ENCODE results near the gene OSBPL10.
"Not testable (repeated sequence)": the region's sequence is repeated elsewhere in the genome, so short reads cannot be mapped to it uniquely, and the experiment has no call there.

The OSBPL10 gene, protein sequence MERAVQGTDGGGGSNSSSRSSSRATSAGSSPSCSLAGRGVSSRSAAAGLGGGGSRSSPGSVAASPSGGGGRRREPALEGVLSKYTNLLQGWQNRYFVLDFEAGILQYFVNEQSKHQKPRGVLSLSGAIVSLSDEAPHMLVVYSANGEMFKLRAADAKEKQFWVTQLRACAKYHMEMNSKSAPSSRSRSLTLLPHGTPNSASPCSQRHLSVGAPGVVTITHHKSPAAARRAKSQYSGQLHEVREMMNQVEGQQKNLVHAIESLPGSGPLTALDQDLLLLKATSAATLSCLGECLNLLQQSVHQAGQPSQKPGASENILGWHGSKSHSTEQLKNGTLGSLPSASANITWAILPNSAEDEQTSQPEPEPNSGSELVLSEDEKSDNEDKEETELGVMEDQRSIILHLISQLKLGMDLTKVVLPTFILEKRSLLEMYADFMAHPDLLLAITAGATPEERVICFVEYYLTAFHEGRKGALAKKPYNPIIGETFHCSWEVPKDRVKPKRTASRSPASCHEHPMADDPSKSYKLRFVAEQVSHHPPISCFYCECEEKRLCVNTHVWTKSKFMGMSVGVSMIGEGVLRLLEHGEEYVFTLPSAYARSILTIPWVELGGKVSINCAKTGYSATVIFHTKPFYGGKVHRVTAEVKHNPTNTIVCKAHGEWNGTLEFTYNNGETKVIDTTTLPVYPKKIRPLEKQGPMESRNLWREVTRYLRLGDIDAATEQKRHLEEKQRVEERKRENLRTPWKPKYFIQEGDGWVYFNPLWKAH

DNA sequence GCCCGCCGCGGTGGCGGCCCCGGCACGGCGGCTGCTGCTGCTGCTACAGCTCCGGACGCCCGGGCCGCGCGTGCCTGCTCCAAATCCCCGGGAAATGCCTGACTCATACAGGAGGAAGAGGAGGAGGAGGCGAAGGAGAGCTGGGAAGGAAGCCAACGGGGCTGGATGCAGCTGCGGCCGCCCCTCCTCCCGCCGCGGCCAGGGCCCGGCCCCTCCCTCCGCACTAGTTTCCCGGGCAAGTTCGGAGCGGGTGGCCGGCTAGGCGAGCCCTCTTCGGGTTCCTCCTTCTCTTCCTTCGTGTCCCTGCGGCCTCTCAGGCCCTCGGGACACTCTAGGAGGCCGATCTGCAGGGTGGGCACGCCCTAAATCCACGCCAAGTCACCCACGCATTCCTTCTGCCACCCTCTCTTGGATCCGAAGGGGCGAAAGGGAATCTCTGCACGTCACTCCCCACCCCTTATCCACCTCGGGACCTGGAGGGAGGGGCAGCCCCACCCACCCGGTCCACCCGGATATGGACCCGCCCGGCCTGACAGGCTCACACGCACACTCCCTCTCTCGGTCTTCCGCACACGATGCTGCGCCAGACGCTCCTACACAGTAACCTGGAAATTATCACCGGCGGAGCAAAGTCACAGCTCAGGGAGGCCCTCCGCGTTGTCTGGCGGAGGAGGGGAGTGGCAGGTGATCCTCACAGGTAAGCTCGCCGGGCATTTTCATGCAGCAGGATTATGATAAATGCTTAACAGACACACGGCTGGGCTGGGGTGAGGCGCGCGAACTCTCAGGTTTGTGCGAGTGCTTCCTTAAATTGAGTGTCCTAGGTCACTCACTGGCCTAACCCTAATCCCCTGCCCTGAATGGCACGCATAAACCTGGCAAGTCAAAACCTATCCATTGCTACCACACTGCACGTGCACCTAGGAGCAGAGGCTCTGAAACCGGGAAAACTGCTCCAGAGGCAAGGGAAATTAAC, at the start of gene OSBPL10, which contains the start of gene ZNF860:
OSBPL10 (minus strand) TSS at position 57 of the 976 bp plus-strand sequence. CDS start 83 bp downstream, outside the sequence.
ZNF860 (plus strand) TSS at position 545 of the 976 bp plus-strand sequence. CDS start 7,330 bp downstream, outside the sequence.
- no peak for DNase-seq (ENCODE audit: low read depth in 2 of 2, low spot score in 1 of 2)

DNA sequence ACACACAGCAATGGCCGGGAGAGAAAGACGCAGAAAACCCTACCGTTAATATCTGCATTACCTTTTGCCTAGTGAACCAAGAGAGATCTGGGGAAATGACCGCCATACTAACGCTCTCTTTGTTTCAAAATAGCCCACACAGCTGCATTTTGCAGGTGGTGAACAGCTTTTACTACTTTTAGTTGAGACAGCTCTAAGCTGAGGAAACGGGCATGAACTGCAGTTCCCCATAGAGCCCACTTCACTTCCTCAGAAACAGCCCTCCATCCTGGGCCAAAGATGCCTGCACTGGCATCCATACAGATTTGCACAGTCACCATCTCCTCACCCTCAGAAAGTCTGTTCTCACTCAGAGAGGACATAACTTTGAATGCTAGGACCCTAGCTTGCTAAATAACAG, 45.5 kb upstream of the OSBPL10 start:
- DNase-seq (ENCODE audit: low read depth in 2 of 2, low spot score in 1 of 2): no peak

DNA sequence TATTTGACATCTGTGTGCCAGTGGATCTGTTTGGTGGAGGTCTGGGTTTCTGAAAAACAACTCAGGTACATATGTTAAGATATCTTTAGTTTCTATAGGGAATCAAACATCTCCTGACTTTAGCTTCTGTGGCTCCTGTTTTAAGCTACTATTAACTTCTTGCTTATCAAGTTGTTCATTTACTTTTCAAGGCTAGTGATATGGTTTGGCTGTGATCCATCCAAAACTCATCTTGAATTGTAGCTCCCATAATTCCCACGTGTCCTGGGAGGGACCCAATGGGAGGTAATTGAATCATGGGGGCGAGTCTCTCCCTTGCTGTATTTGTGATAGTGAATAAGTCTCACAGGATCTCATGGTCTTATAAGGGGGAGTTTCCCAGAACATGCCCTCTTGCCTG, 41.9 kb upstream of the OSBPL10 start:
- no peak for DNase-seq (ENCODE audit: low read depth in 2 of 2, low spot score in 1 of 2)

DNA sequence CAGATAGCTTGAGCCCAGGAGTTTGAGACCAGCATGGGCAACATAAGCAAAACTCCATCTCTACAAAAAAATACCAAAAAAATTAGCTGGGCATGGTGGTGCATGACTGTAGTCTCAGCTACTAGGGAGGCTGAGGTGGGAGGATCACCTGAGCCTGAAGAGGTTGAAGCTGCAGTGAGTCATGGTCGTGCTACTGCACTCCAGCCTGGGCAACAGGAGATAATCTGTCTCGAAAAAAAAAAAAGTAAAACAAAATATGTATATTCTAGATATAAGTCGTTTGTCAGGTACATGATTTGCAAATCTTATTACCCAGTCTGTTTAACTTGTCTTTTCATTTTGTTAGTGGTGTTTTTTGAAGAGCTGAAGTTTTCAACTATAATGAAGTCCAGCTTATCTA, 40.7 kb upstream of the OSBPL10 start:
- no peak for DNase-seq (ENCODE audit: low read depth in 2 of 2, low spot score in 1 of 2)

DNA sequence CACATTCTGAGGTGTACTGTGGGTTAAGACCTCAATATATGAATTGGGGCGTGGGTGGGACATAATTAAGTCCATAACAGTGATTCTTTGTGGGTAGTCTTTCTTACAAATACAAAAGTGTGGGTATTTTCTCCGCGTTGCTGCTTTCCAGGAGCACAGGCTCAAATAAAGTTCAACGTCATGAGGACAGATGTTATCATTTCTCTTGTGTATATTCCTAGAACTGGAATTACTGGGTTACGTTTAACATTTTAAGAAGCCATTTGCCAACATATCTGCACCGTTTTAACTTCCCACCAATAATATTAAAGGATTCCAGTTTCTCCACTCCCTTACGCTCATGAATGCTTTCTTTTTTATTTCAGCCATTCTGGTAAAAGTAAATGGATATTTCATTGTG, 40.1 kb upstream of the OSBPL10 start:
- no peak for DNase-seq (ENCODE audit: low read depth in 2 of 2, low spot score in 1 of 2)

DNA sequence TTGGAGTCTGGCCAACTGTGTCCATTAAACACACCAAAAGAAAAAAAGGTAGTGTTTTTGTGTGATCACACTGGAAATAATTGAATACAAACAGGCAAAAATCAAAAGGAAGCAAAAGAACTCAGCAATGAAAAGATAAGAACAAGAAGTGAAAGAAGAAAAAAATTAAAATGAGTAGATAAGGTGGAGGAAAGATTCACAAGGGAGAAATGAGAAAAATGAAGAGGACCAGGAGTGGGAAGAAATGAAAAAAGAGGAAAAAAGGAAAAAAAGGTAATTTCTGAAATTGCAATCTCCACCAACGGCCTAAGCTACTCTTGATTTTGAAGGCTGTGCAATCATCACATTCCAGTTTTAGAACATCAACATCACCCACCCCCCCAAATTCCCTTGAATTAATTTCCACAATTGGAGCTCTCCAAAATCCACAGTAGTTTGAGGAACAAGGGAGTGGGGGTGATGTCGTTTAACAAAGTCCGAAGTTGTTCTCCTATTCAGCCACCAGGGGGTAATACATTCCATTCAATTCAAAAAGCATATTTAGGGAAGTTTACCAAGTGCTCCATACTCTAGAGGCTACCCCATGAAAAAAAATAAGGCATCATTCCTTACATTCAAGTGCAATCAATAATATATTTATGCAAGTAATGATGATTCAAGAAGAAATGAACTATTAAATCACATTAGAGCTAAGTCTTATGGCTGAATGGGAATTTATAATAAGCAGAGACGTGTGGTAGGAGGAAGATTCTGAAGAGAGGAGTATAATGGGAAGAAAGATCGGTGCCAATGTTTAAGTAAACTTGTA, 37.9 kb upstream of the OSBPL10 start:
- no peak for DNase-seq (ENCODE audit: low read depth in 2 of 2, low spot score in 1 of 2)

DNA sequence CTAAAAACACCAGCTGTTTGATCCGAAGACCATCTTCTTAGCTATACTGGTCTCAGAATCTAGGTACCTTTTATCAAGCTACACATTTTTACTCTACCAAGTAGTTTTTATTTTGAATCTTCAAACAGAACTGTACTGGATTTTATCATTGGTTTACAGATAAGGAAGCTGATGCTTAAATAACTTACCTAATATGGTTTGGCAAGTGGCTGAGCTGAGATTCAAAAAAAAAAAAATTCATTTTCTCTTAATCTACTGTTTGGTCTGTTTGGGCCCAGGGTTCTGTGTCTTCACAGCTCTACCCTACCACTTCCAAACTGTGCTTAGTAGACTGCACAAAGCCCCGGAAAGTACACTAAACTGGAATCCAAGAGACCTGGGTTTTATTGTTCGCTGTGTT, 36.2 kb upstream of the OSBPL10 start:
- no peak for DNase-seq (ENCODE audit: low read depth in 2 of 2, low spot score in 1 of 2)

DNA sequence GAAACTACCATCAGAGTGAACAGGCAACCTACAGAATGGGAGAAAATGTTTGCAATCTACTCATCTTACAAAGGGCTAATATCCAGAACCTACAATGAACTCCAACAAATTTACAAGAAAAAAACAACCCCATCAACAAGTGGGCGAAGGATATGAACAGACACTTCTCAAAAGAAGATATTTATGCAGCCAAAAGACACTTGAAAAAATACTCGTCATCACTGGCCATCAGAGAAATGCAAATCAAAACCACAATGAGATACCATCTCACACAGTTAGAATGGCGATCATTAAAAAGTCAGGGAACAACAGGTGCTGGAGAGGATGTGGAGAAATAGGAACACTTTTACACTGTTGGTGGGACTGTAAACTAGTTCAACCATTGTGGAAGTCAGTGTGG, 34.6 kb upstream of the OSBPL10 start:
- DNase-seq (ENCODE audit: low read depth in 2 of 2, low spot score in 1 of 2): not testable (repeated sequence)

DNA sequence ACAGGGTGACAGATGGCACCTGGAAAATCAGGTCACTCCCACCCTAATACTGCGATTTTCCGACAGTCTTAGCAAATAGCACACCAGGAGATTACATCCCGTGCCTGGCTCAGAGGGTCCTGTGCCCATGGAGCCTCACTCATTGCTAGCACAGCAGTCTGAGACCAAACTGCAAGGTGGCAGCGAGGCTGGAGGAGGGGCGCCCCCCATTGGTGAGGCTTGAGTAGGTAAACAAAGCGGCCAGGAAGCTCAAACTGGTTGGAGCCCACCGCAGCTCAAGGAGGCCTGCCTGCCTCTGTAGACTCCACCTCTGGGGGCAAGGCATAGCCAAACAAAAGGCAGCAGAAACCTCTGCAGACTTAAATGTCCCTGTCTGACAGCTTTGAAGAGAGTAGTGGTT, 29.6 kb upstream of the OSBPL10 start:
- DNase-seq (ENCODE audit: low read depth in 2 of 2, low spot score in 1 of 2): not testable (repeated sequence)

DNA sequence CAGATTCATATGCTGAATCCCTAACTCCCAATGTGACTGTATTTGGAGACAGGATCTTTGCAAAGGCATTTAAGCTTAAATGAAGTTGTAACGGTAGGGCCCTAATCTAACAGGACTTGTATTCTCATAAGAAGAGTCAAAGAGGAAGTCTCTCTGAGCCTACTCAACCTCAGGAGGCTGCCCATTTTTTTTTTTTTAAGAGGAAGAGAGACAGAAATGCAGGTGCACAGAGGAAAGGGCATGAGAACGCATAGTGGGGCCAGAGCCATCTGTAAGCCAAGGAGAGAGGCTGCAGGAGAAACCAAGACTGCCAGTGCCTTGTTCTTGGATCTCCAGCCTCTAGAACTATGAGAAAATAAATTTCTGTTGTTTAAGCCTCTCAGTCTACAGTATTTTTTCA, 28.9 kb upstream of the OSBPL10 start:
- DNase-seq (ENCODE audit: low read depth in 2 of 2, low spot score in 1 of 2): no peak

DNA sequence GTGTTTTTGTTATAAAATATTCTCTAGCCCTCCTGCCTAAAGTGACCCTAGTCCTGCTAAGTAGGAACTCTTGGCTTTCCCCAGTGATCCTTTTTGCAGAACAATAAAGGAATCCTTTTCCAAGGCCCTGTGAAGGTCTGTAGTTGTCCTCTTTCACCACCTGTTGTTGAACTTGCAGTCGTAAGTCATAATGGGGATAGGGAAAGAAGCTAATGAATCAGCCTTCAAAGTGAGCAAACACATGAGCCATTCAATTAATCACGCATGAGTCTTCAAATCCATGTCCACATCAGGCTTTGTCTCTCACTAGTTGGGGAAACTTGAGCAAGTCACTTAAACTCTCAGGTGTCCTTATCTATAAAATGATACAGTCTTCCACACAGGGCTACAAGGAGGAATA, 28.0 kb upstream of the OSBPL10 start:
- no peak for DNase-seq (ENCODE audit: low read depth in 2 of 2, low spot score in 1 of 2)

DNA sequence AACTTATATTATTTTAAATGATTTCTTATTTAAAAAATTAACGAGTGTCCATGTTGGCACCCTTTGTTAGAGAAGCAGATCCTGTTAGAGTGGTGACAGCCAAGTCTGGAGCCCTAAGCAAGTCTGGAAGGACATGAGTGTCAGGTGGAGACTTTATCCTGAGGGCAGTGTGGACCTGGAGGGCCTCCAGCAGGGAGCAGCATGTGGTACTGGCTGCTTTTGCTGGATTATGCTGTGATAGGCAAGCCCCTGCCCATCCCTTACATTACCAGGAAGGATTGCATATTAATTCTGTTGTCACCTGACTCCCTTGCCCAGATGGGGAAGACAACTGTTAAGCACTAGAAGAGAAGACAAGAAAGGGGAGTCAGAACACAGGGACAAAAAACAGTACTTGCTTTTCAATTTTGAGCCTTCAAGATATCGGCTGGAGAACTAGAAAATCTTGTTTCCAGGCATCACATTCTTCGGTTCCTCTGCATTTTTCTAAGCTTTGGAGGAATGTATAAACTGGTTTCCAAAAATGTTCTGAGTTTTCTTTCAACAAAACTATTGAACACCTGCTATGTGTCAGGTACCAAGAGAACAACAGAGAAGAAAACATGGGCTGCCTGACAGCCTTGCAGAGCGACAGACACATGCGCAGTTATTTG, 23.2 kb upstream of the OSBPL10 start:
- DNase-seq (ENCODE audit: low read depth in 2 of 2, low spot score in 1 of 2): no peak

DNA sequence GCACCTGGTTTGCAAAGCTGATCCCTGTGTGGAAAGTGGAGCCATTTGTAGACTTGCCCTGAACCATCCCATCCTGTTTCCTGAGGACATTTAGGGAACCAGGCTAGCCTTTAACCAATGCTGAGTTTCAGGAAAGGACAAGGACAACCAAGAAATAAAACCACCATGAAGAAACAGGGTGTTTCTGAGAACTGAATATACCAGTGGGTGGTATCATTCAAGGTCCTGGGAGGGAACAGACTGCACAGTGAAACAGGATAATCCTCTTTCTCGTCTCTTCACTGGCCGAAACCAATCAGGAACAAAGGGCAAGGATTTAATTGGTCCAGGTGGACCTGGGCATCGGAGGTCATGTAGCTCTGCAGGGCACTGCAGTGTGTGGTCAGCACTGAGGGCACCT, 22.3 kb upstream of the OSBPL10 start:
- no peak for DNase-seq (ENCODE audit: low read depth in 2 of 2, low spot score in 1 of 2)

DNA sequence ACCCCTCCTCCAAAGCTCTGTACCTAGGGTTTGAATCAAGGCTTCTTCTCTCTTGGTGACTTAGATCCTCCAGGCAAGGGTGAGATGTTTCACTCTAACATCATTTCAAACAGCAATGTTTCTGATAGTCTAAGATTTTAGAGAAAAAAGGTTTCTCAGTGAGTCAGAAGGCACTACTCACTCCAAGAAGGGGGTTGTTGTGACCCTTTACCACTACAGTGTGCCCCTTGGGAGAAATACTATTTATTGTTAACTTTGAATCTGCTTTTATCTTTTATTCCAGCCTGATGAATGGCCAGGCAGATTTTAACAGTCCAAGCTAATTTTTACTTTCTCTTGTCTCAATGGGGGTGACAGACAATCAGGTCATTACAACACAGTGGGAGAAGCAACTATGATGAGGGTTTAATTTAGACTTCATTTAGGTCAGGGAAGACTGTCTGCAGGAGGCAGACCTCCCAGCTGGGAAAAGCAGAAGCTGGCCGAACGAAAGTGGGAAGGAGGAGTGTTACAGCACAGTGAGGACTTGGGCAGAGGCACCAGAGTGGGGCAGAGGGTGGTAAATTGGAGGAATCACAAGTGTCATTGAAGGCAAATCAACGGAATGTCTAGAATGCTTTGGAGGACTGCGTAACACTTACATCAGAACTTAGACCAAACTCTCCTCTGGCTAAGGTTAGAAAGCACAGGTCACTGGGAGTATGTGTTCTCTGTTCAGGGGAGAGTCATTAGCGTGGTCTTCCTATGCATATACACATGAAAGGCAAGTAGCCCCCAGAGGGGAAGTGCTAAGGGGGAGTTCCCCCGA, 21.7 kb upstream of the OSBPL10 start:
- no peak for DNase-seq (ENCODE audit: low read depth in 2 of 2, low spot score in 1 of 2)

DNA sequence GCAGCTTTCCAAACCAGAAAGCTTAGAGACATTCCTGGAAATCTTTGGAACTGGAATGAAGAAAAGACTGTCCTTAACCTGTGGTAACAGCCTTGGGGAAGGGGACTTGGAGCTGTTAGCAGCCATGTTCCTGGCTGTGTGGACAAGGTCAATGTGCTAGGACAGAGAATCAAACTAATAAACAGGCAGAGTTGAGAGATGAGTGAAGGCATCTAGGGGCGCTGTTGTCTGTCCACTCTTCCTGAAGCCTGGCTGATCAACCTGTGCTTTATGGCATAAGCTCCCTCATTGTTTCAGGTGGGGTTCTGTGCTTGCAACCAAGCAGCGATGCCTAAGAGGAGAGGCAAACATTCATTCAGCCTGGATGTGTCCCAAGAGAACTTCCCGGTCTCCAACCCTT, 19.8 kb upstream of the OSBPL10 start:
- DNase-seq (ENCODE audit: low read depth in 2 of 2, low spot score in 1 of 2): no peak

DNA sequence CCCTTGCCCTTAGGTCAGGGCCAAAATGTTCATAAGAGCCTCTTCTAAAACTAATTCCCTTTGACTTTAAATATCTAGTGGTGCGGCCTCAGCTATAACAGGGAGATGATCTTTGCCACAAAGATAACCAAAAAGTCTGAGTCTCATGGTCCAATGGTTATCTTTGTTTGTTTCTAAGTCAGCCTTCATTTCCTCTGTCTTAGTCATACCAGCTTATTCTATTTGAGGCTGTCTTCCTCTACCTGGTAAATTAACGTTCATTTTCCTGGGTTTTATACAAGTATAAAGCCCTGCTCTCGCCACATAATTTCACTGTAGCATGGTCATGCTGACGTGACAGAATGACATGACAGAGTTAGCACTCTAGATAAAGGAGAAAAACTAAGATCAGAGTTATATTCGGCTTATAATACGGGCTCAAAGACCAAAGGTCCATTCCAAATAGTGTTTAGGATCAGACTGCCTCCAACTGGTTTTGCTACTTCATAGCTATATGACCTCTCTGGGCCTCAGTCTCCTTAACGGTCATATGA, 18.9 kb upstream of the OSBPL10 start:
- DNase-seq (ENCODE audit: low read depth in 2 of 2, low spot score in 1 of 2): no peak

DNA sequence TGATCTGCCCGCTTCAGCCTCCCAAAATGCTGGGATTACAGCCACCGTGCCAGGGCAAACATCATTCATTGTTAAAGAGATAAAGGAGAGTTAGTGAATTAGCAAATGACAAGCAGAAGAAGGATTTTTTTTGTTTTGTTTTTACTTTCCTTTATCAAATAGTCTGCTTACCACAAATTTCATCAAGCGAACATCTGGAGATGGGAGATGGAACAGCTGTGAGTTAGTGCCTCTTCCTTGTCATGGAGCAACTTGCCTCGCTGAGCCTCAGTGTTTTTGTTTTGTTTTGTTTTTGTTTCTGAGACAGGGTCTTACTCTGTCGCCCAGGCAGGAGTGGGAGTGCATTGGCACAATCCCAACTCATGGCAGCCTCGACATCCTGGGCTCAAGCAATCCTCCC, 16.4 kb upstream of the OSBPL10 start:
- no peak for DNase-seq (ENCODE audit: low read depth in 2 of 2, low spot score in 1 of 2)

DNA sequence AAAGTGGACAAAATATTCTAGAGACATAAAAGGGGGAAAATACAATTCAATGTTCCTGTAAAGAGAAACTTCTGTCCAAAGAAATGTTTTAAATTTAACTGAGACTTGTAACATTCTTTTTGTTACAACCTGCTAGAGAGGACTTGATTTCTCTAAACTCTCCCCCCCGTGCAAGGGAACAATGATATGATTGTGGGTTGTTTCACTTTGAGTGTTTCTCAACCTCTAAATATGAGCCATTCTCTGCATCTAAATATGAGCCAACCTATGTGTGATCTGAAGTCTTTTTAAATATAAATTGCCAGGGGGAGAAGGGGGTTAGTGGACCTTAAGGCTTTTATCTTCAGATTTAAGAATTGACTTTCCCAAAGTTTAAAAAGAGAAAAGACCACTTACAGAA, 15.1 kb upstream of the OSBPL10 start:
- no peak for DNase-seq (ENCODE audit: low read depth in 2 of 2, low spot score in 1 of 2)

DNA sequence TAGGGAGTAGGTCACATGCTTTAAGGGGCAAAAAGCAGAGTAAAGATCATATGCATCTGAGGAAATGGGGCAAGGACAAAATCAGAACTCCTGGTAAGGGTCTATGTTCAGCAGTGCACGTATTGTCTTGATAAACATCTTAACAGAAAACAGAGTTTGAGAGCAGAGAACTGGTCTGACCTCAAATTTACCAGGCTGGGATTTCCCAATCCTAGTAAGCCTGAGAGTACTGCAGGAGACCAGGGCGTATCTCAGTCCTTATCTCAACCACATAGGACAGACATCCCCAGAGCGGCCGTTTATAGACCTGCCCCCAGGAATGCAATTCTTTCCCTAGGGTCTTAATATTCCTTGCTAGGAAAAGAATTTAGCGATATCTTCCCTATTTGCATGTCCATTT, 14.0 kb upstream of the OSBPL10 start:
- not testable (repeated sequence) for DNase-seq (ENCODE audit: low read depth in 2 of 2, low spot score in 1 of 2)
